ENCODE measurements around the gene MOGAT1. TPM values are rescaled to one million over a fixed set of nuclear protein-coding genes. Genes with fewer than 3 reads are reported as not detected.
"Not testable (repeated sequence)": the region's sequence is repeated elsewhere in the genome, so short reads cannot be mapped to it uniquely, and the experiment has no call there.

Gene MOGAT1
- total RNA-seq, 1 donor from 2014 or later: not detected

- intact Hi-C loops (cut with micrococcal nuclease): no loop called here
- no peaks in the 10 kb centered on the region for H3K9me3 Mint-ChIP-seq
- H3K27ac Mint-ChIP-seq: no peak overlapping the region
- no peaks in the 10 kb centered on the region for H3K36me3 Mint-ChIP-seq (ENCODE audit: low read depth)
- H3K4me1 Mint-ChIP-seq: peaks cover 25% of the 10 kb centered on the region
- H3K4me3 Mint-ChIP-seq: no peak overlapping the region
- DNase-seq: no peak
- no peaks in the 10 kb centered on the region for H3K27me3 Mint-ChIP-seq
Measured at GRCh38 chr2:222751238-222751637, 79.8 kb downstream of the MOGAT1 start.

GRCh38 chr2:222751821-222752719, 80.6 kb downstream of the MOGAT1 start:
- peak; percentile 77 for DNase-seq
- Mint-ChIP-seq H3K27ac (no peak overlapping the region), H3K27me3 (no peaks in the 10 kb centered on the region), H3K4me1 (peaks cover 25% of the 10 kb centered on the region), H3K36me3 (ENCODE audit: low read depth) (no peaks in the 10 kb centered on the region), H3K9me3 (no peaks in the 10 kb centered on the region), H3K4me3 (no peak overlapping the region)
- intact Hi-C loops (cut with micrococcal nuclease): no loop called here

GRCh38 chr2:222752746-222753145, 81.3 kb downstream of the MOGAT1 start:
- Mint-ChIP-seq H3K27me3 (no peaks in the 10 kb centered on the region), H3K4me1 (peaks cover 20% of the 10 kb centered on the region), H3K36me3 (ENCODE audit: low read depth) (no peaks in the 10 kb centered on the region), H3K9me3 (no peaks in the 10 kb centered on the region), H3K27ac (no peak overlapping the region), H3K4me3 (no peak overlapping the region)
- intact Hi-C loops (cut with micrococcal nuclease): no loop called here
- DNase-seq: no peak

GRCh38 chr2:222753251-222753824, 81.9 kb downstream of the MOGAT1 start:
- Mint-ChIP-seq H3K36me3 (ENCODE audit: low read depth) (no peaks in the 10 kb centered on the region), H3K27ac (no peak overlapping the region), H3K4me3 (no peak overlapping the region), H3K27me3 (no peaks in the 10 kb centered on the region), H3K4me1 (peaks cover 16% of the 10 kb centered on the region), H3K9me3 (no peaks in the 10 kb centered on the region)
- no peak for DNase-seq
- intact Hi-C loops (cut with micrococcal nuclease): no loop called here

- no peaks in the 10 kb centered on the region for H3K27me3 Mint-ChIP-seq
- H3K9me3 Mint-ChIP-seq: no peaks in the 10 kb centered on the region
- no peak overlapping the region for H3K27ac Mint-ChIP-seq
- H3K4me1 Mint-ChIP-seq: peaks cover 13% of the 10 kb centered on the region
- intact Hi-C loops (cut with micrococcal nuclease): no loop called here
- no peak overlapping the region for H3K4me3 Mint-ChIP-seq
- no peaks in the 10 kb centered on the region for H3K36me3 Mint-ChIP-seq (ENCODE audit: low read depth)
- no peak for DNase-seq
Measured at GRCh38 chr2:222754324-222754930, 83.0 kb downstream of the MOGAT1 start.

- H3K27me3 Mint-ChIP-seq; H3K27ac Mint-ChIP-seq; intact Hi-C loops (cut with micrococcal nuclease); H3K9me3 Mint-ChIP-seq; H3K4me3 Mint-ChIP-seq; DNase-seq; H3K36me3 Mint-ChIP-seq (ENCODE audit: low read depth): not testable (repeated sequence)
- H3K4me1 Mint-ChIP-seq: peaks cover 13% of the 10 kb centered on the region
Measured at GRCh38 chr2:222755593-222755992, 84.1 kb downstream of the MOGAT1 start.

- no peak overlapping the region for H3K27ac Mint-ChIP-seq
Measured at GRCh38 chr2:222756362-222756831, 84.9 kb downstream of the MOGAT1 start.

GRCh38 chr2:222756951-222757650, 85.6 kb downstream of the MOGAT1 start:
- intact Hi-C loops (cut with micrococcal nuclease): no loop called here
- H3K27ac Mint-ChIP-seq: no peak overlapping the region
- DNase-seq: no peak
- H3K4me3 Mint-ChIP-seq: no peak overlapping the region
- no peaks in the 10 kb centered on the region for H3K9me3 Mint-ChIP-seq
- peaks cover 11% of the 10 kb centered on the region for H3K4me1 Mint-ChIP-seq
- H3K36me3 Mint-ChIP-seq (ENCODE audit: low read depth): no peaks in the 10 kb centered on the region
- peaks cover 3% of the 10 kb centered on the region for H3K27me3 Mint-ChIP-seq

More at GRCh38 chr2:222756362-222756831, 84.9 kb downstream of the MOGAT1 start:
- peaks cover 13% of the 10 kb centered on the region for H3K4me1 Mint-ChIP-seq
- intact Hi-C loops (cut with micrococcal nuclease): no loop called here
- H3K4me3 Mint-ChIP-seq: no peak overlapping the region
- no peaks in the 10 kb centered on the region for H3K27me3 Mint-ChIP-seq
- DNase-seq: no peak
- no peaks in the 10 kb centered on the region for H3K36me3 Mint-ChIP-seq (ENCODE audit: low read depth)
- no peaks in the 10 kb centered on the region for H3K9me3 Mint-ChIP-seq

Other genes starting within 250 kb of the MOGAT1 start
- 22.9 and 23.0 TPM in 2 replicates for gene SGPP2, start 247.1 kb upstream of the MOGAT1 start, total RNA-seq
- gene FARSB, start 15.6 kb upstream of the MOGAT1 start, total RNA-seq: 57.4 and 58.5 TPM in 2 replicates
- gene ACSL3, start 189.4 kb downstream of the MOGAT1 start, total RNA-seq: 67.5 and 78.1 TPM in 2 replicates